WTC11 (cell line): ENCODE data around the gene TSPAN31. TPM values are rescaled to one million over a fixed set of nuclear protein-coding genes. Genes with fewer than 3 reads are reported as not detected.

ENCODE experiments used
- ATAC-seq: fragments of 200-7000 bp; cut with Tn5 transposase; 2 replicates; pipeline ENCODE4 v1.10.0; 2021; ENCODE audit warnings: mild to moderate bottlenecking, moderate library complexity
- CTCF ChIA-PET: fragments of 300-600 bp; sonication (Branson Sonifier 250); formaldehyde crosslinking; loops from one replicate; lab custom pipeline; 2021; ENCODE audit warnings: antibody characterized with exemption; lab: Charles Lee
- POLR2A ChIA-PET: fragments of 350-600 bp; sonication (Branson Sonifier 250); formaldehyde crosslinking; loops from one replicate; lab custom pipeline; 2021; ENCODE audit warnings: antibody characterized with exemption; lab: Charles Lee
- DNase-seq: peaks from one replicate; pipeline ENCODE4 v3.0.0; 2021; ENCODE audit warnings: low spot score
- H3K27ac Mint-ChIP-seq: 2 replicates; pipeline ENCODE4 v1.8.0; 2021; ENCODE audit warnings: mixed read lengths
- H3K27me3 Mint-ChIP-seq: 2 replicates; pipeline ENCODE4 v1.8.0; 2021; ENCODE audit warnings: low read depth, mild to moderate bottlenecking, moderate library complexity, mixed read lengths
- H3K36me3 Mint-ChIP-seq: 2 replicates; pipeline ENCODE4 v1.8.0; 2021; ENCODE audit warnings: mixed read lengths
- H3K4me1 Mint-ChIP-seq: 2 replicates; pipeline ENCODE4 v1.8.0; 2022; ENCODE audit warnings: mixed read lengths
- H3K4me3 Mint-ChIP-seq: 2 replicates; pipeline ENCODE4 v1.8.0; 2021; ENCODE audit warnings: mild to moderate bottlenecking, moderate library complexity, mixed read lengths
- H3K9me3 Mint-ChIP-seq: 2 replicates; pipeline ENCODE4 v1.8.0; 2021; ENCODE audit warnings: mixed read lengths
- ATF1 ChIP-seq: sonication (generic); formaldehyde crosslinking; IDR thresholded peaks from 2 replicates; pipeline ENCODE4 v1.8.1; 2023; ENCODE audit warnings: mild to moderate bottlenecking, moderate library complexity, missing genetic modification reagents
- ATF3 ChIP-seq: sonication (generic); formaldehyde crosslinking; conservative IDR thresholded peaks from 2 replicates; pipeline ENCODE4 v1.8.1; 2022; ENCODE audit warnings: mild to moderate bottlenecking, missing genetic modification reagents
- CREM ChIP-seq: sonication (generic); formaldehyde crosslinking; IDR thresholded peaks from 2 replicates; pipeline ENCODE4 v1.8.1; 2022; ENCODE audit warnings: mild to moderate bottlenecking, missing genetic modification reagents, moderate library complexity
- CTCF ChIP-seq: fragments of 200-600 bp; IDR thresholded peaks from 2 replicates; pipeline ENCODE4 v1.8.0; 2022; ENCODE audit warnings: antibody characterized with exemption
- E2F1 ChIP-seq: sonication (generic); formaldehyde crosslinking; IDR thresholded peaks from 2 replicates; pipeline ENCODE4 v1.8.0; 2022; ENCODE audit warnings: mild to moderate bottlenecking, missing genetic modification reagents
- ELF4 ChIP-seq: sonication (generic); formaldehyde crosslinking; IDR thresholded peaks from 2 replicates; pipeline ENCODE4 v1.8.1; 2022; ENCODE audit warnings: low read depth, mild to moderate bottlenecking, moderate library complexity, missing genetic modification reagents
- EMX1 ChIP-seq: fragments of 250-450 bp; sonication (Bioruptor Pico); IDR thresholded peaks from 2 replicates; pipeline ENCODE4 v1.8.0; 2021; ENCODE audit warnings: mild to moderate bottlenecking
- FOXJ3 ChIP-seq: sonication (generic); formaldehyde crosslinking; IDR thresholded peaks from 2 replicates; pipeline ENCODE4 v1.9.0; 2021; ENCODE audit warnings: missing genetic modification reagents, mild to moderate bottlenecking, borderline replicate concordance
- FOXK1 ChIP-seq: sonication (generic); formaldehyde crosslinking; IDR thresholded peaks from 2 replicates; pipeline ENCODE4 v1.8.0; 2022; ENCODE audit warnings: mild to moderate bottlenecking, moderate library complexity, missing genetic modification reagents
- GABPB1 ChIP-seq: sonication (generic); formaldehyde crosslinking; IDR thresholded peaks from 2 replicates; pipeline ENCODE4 v1.8.1; 2023; ENCODE audit warnings: mild to moderate bottlenecking, missing genetic modification reagents
- MXD4 ChIP-seq: fragments of 250-450 bp; sonication (Bioruptor Pico); IDR thresholded peaks from 2 replicates; pipeline ENCODE4 v1.8.0; 2021; ENCODE audit warnings: mild to moderate bottlenecking, moderate library complexity, borderline replicate concordance
- NR3C1 ChIP-seq: sonication (generic); formaldehyde crosslinking; conservative IDR thresholded peaks from 2 replicates; pipeline ENCODE4 v1.8.1; 2023; ENCODE audit warnings: low read depth, mild to moderate bottlenecking, missing genetic modification reagents
- RELA ChIP-seq: sonication (generic); formaldehyde crosslinking; IDR thresholded peaks from 2 replicates; pipeline ENCODE4 v1.8.1; 2022; ENCODE audit warnings: missing genetic modification reagents, mild to moderate bottlenecking, borderline replicate concordance
- SMAD4 ChIP-seq: sonication (generic); formaldehyde crosslinking; IDR thresholded peaks from 2 replicates; pipeline ENCODE4 v1.8.0; 2022; ENCODE audit warnings: mild to moderate bottlenecking, missing genetic modification reagents
- STAT6 ChIP-seq: sonication (generic); formaldehyde crosslinking; conservative IDR thresholded peaks from 2 replicates; pipeline ENCODE4 v1.8.1; 2023; ENCODE audit warnings: mild to moderate bottlenecking, low read depth, missing genetic modification reagents, moderate library complexity
- ZNF219 ChIP-seq: sonication (generic); formaldehyde crosslinking; IDR thresholded peaks from 2 replicates; pipeline ENCODE4 v1.8.0; 2023; ENCODE audit warnings: missing genetic modification reagents, mild to moderate bottlenecking, borderline replicate concordance
- ZNF232 ChIP-seq: sonication (generic); formaldehyde crosslinking; IDR thresholded peaks from 2 replicates; pipeline ENCODE4 v1.8.0; 2022; ENCODE audit warnings: mild to moderate bottlenecking, missing genetic modification reagents
- ZNF671 ChIP-seq: fragments of 250-450 bp; sonication (Bioruptor Pico); IDR thresholded peaks from 2 replicates; pipeline ENCODE4 v1.8.0; 2021; ENCODE audit warnings: mild to moderate bottlenecking
- total RNA-seq: library from RNA; stranded (reverse); gene quantifications from 3 replicates; pipeline ENCODE4 v1.2.3, GENCODE V29; 2021
- TF ChIP-seq, protein P1 (sequence below): sonication (generic); formaldehyde crosslinking; IDR thresholded peaks from 2 replicates; pipeline ENCODE4 v1.8.1; 2022; ENCODE audit warnings: low read depth, missing genetic modification reagents, borderline replicate concordance
- TF ChIP-seq, protein P2 (sequence below): sonication (generic); formaldehyde crosslinking; IDR thresholded peaks from 2 replicates; pipeline ENCODE4 v1.8.1; 2023; ENCODE audit warnings: mild to moderate bottlenecking, missing genetic modification reagents
- TF ChIP-seq, protein P3 (sequence below): fragments of 250-450 bp; sonication (Bioruptor Pico); IDR thresholded peaks from 2 replicates; pipeline ENCODE4 v1.9.0; 2021; ENCODE audit warnings: mild to moderate bottlenecking

Gene TSPAN31
- total RNA-seq, 1 experiment from 2014 or later: 9.9 TPM

- no peak for DNase-seq
- no peak for ATAC-seq
- no peak for TF ChIP-seq RELA
- no peak for TF ChIP-seq MXD4
- TF ChIP-seq, protein P1, sequence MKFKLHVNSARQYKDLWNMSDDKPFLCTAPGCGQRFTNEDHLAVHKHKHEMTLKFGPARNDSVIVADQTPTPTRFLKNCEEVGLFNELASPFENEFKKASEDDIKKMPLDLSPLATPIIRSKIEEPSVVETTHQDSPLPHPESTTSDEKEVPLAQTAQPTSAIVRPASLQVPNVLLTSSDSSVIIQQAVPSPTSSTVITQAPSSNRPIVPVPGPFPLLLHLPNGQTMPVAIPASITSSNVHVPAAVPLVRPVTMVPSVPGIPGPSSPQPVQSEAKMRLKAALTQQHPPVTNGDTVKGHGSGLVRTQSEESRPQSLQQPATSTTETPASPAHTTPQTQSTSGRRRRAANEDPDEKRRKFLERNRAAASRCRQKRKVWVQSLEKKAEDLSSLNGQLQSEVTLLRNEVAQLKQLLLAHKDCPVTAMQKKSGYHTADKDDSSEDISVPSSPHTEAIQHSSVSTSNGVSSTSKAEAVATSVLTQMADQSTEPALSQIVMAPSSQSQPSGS (CRISPR knock-in tag): no peak
- no peak for TF ChIP-seq ZNF671
- peak overlapping the region; percentile 74 for H3K4me3 Mint-ChIP-seq
- no peak overlapping the region for H3K27ac Mint-ChIP-seq
- ChIA-PET CTCF (interaction anchor here (1.0 to 5.3 kb wide), 7 partner anchors 11 to 156 kb away, joined by 3 to 80 read pairs (median 3); partner anchors contain the start of genes ARHGEF25 and CDK4), POLR2A (interaction anchor here (0.9 to 1.3 kb wide), 2 partner anchors 16 to 23 kb away, joined by 3 to 4 read pairs; partner anchors contain the start of genes TSFM and TSPAN31)
- peaks cover 23% of the 10 kb centered on the region for H3K36me3 Mint-ChIP-seq
- no peaks in the 10 kb centered on the region for H3K9me3 Mint-ChIP-seq
- peaks cover 36% of the 10 kb centered on the region for H3K4me1 Mint-ChIP-seq
- peaks cover 61% of the 10 kb centered on the region for H3K27me3 Mint-ChIP-seq
Observed at GRCh38 chr12:57767305-57767698, 22.5 kb downstream of the TSPAN31 start.

- Mint-ChIP-seq H3K4me1 (peaks cover 37% of the 10 kb centered on the region), H3K36me3 (peaks cover 23% of the 10 kb centered on the region), H3K27me3 (peaks cover 58% of the 10 kb centered on the region), H3K27ac (no peak overlapping the region), H3K4me3 (no peak overlapping the region), H3K9me3 (no peaks in the 10 kb centered on the region)
- no peak for ATAC-seq
- ChIA-PET CTCF (interaction anchor here (1.1 to 5.3 kb wide), 3 partner anchors 11 to 16 kb away, joined by 3 to 80 read pairs (median 4); partner anchors contain the start of gene CDK4), POLR2A (interaction anchor here (0.9 to 1.3 kb wide), 2 partner anchors 15 to 23 kb away, joined by 3 to 4 read pairs; partner anchors contain the start of genes TSFM and TSPAN31)
- no peak for DNase-seq
- TF ChIP-seq FOXK1 (CRISPR knock-in tag) (no peak), GABPB1 (CRISPR knock-in tag) (no peak), NR3C1 (CRISPR knock-in tag) (no peak)
- TF ChIP-seq, protein P2, sequence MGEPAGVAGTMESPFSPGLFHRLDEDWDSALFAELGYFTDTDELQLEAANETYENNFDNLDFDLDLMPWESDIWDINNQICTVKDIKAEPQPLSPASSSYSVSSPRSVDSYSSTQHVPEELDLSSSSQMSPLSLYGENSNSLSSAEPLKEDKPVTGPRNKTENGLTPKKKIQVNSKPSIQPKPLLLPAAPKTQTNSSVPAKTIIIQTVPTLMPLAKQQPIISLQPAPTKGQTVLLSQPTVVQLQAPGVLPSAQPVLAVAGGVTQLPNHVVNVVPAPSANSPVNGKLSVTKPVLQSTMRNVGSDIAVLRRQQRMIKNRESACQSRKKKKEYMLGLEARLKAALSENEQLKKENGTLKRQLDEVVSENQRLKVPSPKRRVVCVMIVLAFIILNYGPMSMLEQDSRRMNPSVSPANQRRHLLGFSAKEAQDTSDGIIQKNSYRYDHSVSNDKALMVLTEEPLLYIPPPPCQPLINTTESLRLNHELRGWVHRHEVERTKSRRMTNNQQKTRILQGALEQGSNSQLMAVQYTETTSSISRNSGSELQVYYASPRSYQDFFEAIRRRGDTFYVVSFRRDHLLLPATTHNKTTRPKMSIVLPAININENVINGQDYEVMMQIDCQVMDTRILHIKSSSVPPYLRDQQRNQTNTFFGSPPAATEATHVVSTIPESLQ (CRISPR knock-in tag): no peak
- TF ChIP-seq, all 79 proteins: peak for 0
Observed at GRCh38 chr12:57767876-57768275, 23.0 kb downstream of the TSPAN31 start.

GRCh38 chr12:57769594-57769993 is 24.8 kb downstream of the TSPAN31 start:
- DNase-seq (no peak), ATAC-seq (no peak)
- Mint-ChIP-seq H3K36me3 (peaks cover 23% of the 10 kb centered on the region), H3K27me3 (peaks cover 54% of the 10 kb centered on the region), H3K4me3 (no peak overlapping the region), H3K27ac (no peak overlapping the region), H3K9me3 (no peaks in the 10 kb centered on the region), H3K4me1 (peaks cover 27% of the 10 kb centered on the region)
- POLR2A ChIA-PET: no interaction called here
- no peak for TF ChIP-seq NR3C1 (CRISPR knock-in tag)
- no peak for TF ChIP-seq FOXJ3 (CRISPR knock-in tag)
- no peak for TF ChIP-seq SMAD4 (CRISPR knock-in tag)
- no peak for TF ChIP-seq E2F1 (CRISPR knock-in tag)
- no peak for TF ChIP-seq ZNF232
- TF ChIP-seq EMX1: no peak
- no peak for TF ChIP-seq STAT6 (CRISPR knock-in tag)
- no peak for TF ChIP-seq CREM (CRISPR knock-in tag)
- no peak for TF ChIP-seq ZNF219 (CRISPR knock-in tag)
- no peak for TF ChIP-seq GABPB1 (CRISPR knock-in tag)
- TF ChIP-seq, protein P3, sequence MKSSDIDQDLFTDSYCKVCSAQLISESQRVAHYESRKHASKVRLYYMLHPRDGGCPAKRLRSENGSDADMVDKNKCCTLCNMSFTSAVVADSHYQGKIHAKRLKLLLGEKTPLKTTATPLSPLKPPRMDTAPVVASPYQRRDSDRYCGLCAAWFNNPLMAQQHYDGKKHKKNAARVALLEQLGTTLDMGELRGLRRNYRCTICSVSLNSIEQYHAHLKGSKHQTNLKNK (CRISPR knock-in tag): no peak
- TF ChIP-seq ATF1 (CRISPR knock-in tag): no peak
- no peak for TF ChIP-seq ELF4 (CRISPR knock-in tag)
- TF ChIP-seq RELA: no peak
- no peak for TF ChIP-seq CTCF
- TF ChIP-seq ATF3 (CRISPR knock-in tag): no peak
- TF ChIP-seq, all 79 proteins: peak for 0
- CTCF ChIA-PET: no interaction called here
